Adrenal gland (tissue), 5 donors: ENCODE results near the gene HSD3B2.

ENCODE experiments used
- CTCF ChIP-seq, 6 experiments: fragments of 450-650 bp in 4 of 6; fragments of 200-600 bp in 2 of 6; sonication (generic) in 1 of 6; IDR thresholded peaks; 1 replicate in 5 of 6; 2 replicates in 1 of 6; pipeline versions ENCODE4 v1.5.1 to v1.8.0; 2016 to 2021; ENCODE audit warnings: antibody characterized with exemption in 6 of 6, mild to moderate bottlenecking in 2 of 6, moderate library complexity in 1 of 6
- POLR2A ChIP-seq, 2 donors: fragments of 450-650 bp; IDR thresholded peaks; one replicate each; pipeline ENCODE4 v1.6.1; 2017; ENCODE audit warnings: antibody characterized with exemption in 2 of 2, mild to moderate bottlenecking in 2 of 2, moderate library complexity in 1 of 2
- donor health status: DM: no; HTN: no; CAD: no.

- no peak for TF ChIP-seq CTCF (IDR thresholded peaks at IDR 0.05)
- no peak for TF ChIP-seq POLR2A (IDR thresholded peaks at IDR 0.05)
These were observed 55.4 kb downstream of the HSD3B2 start for GRCh38 chr1:119470377-119470776.
